Keratinocyte (primary cell): Measurements from ENCODE around the gene ANKK1. TPM values are rescaled to one million over a fixed set of nuclear protein-coding genes. Genes with fewer than 3 reads are reported as not detected.

Source experiments
- DNase-seq: peaks from one replicate; pipeline ENCODE4 v3.0.0-alpha.2; 2011; ENCODE audit warnings: low read depth, missing footprints, low spot score
- FAIRE-seq: peaks from 2 replicates; lab custom pipeline; 2011; peaks lifted over from hg19 to GRCh38; lab: Jason Lieb, UNC
- H2AFZ ChIP-seq: 2 replicates; pipeline ENCODE4 v1.6.0; 2012; ENCODE audit warnings: low read length, control low read depth, inconsistent platforms; ENCODE audit not compliant: control insufficient read depth
- H3K27ac ChIP-seq: 2 replicates; pipeline ENCODE4 v1.5.1; 2011; ENCODE audit warnings: low read length; ENCODE audit not compliant: control insufficient read depth, insufficient read depth
- H3K27me3 ChIP-seq: 3 replicates; pipeline ENCODE4 v1.6.0; 2011; ENCODE audit warnings: low read length; ENCODE audit not compliant: control insufficient read depth, insufficient read depth; ENCODE audit errors: extremely low read depth
- H3K36me3 ChIP-seq, 2 experiments: 2 replicates in 1 of 2; 3 replicates in 1 of 2; pipeline ENCODE4 v1.5.1; 2011; ENCODE audit warnings: low read length in 2 of 2, mild to moderate bottlenecking in 1 of 2; ENCODE audit not compliant: control insufficient read depth in 2 of 2, insufficient read depth in 2 of 2; ENCODE audit errors: extremely low read depth in 1 of 2
- H3K4me1 ChIP-seq: 3 replicates; pipeline ENCODE4 v1.5.1; 2011; ENCODE audit warnings: low read length; ENCODE audit not compliant: control insufficient read depth, insufficient read depth; ENCODE audit errors: extremely low read depth
- H3K4me2 ChIP-seq: 3 replicates; pipeline ENCODE4 v1.6.0; 2011; ENCODE audit warnings: low read depth, low read length; ENCODE audit not compliant: control insufficient read depth, insufficient read depth; ENCODE audit errors: extremely low read depth
- H3K4me3 ChIP-seq, 3 experiments: fragments of 200-600 bp in 1 of 3; sonication (generic) in 1 of 3; 2 replicates in 2 of 3; 3 replicates in 1 of 3; pipeline ENCODE4 v1.5.1; 2011 to 2016; ENCODE audit warnings: low read length in 3 of 3, mild to moderate bottlenecking in 3 of 3, control low read depth in 2 of 3, inconsistent platforms in 1 of 3, low read depth in 1 of 3, mixed read lengths in 1 of 3, mixed run types in 1 of 3, moderate library complexity in 1 of 3; ENCODE audit not compliant: control insufficient read depth in 2 of 3, insufficient read depth in 2 of 3; ENCODE audit errors: extremely low read depth in 1 of 3
- H3K79me2 ChIP-seq: 2 replicates; pipeline ENCODE4 v1.6.0; 2012; ENCODE audit warnings: low read length; ENCODE audit not compliant: control insufficient read depth, insufficient read depth
- H3K9ac ChIP-seq: 3 replicates; pipeline ENCODE4 v1.6.0; 2011; ENCODE audit warnings: low read length; ENCODE audit not compliant: control insufficient read depth, insufficient read depth; ENCODE audit errors: extremely low read depth
- H3K9me1 ChIP-seq: 3 replicates; pipeline ENCODE4 v1.6.0; 2011; ENCODE audit warnings: low read length; ENCODE audit not compliant: control insufficient read depth, insufficient read depth; ENCODE audit errors: extremely low read depth
- H3K9me3 ChIP-seq: 2 replicates; pipeline ENCODE4 v1.5.1; 2012; ENCODE audit warnings: low read depth, low read length; ENCODE audit not compliant: control insufficient read depth
- H4K20me1 ChIP-seq: 3 replicates; pipeline ENCODE4 v1.6.0; 2011; ENCODE audit warnings: low read length; ENCODE audit not compliant: control insufficient read depth, insufficient read depth; ENCODE audit errors: extremely low read depth
- EZH2 ChIP-seq: IDR thresholded peaks from one replicate; pipeline ENCODE4 v1.6.1; 2012; ENCODE audit warnings: inconsistent platforms, mild to moderate bottlenecking, low read length, moderate library complexity
- dilution Hi-C: fragments of 300-500 bp; cut with MboI; formaldehyde crosslinking; loops from one replicate; pipeline ENCODE4 v1.7.0; 2020; ENCODE audit warnings: low sequenced_read_pairs; ENCODE audit not compliant: extremely low pct_ligation_motif_present
- polyA plus RNA-seq, 5 experiments: library from polyadenylated mRNA; depleted of rRNA in 3 of 5; stranded (reverse) in 3 of 5; stranded (forward) in 1 of 5; unstranded in 1 of 5; fragments of >200 nt; gene quantifications; 1 replicate in 1 of 5; 2 replicates in 3 of 5; 3 replicates in 1 of 5; pipeline versions ENCODE4 v1.2.1 to v1.2.3, GENCODE V29; 2011 to 2012; ENCODE audit warnings: missing spikeins in 2 of 5, low read depth in 1 of 5, low replicate concordance in 1 of 5
- TF ChIP-seq, protein P1 (sequence below), 3 experiments: IDR thresholded peaks in 1 of 3; conservative IDR thresholded peaks in 1 of 3; optimal IDR thresholded peaks in 1 of 3; 2 replicates in 2 of 3; 3 replicates in 1 of 3; pipeline versions ENCODE3 to v1.5.1; 2011; ENCODE audit warnings: low read length in 3 of 3, mild to moderate bottlenecking in 3 of 3, moderate library complexity in 2 of 3, control low read depth in 1 of 3, inconsistent platforms in 1 of 3; ENCODE audit not compliant: insufficient read depth in 2 of 3; ENCODE audit errors: extremely low read depth in 1 of 3

ANKK1 gene
- polyA plus RNA-seq, 1 donor (not counting 4 experiments of a cell fraction or from before 2014, with no cell fraction given), result 0.92 TPM

GRCh38 chr11:113351480-113351879 is 36.1 kb upstream of the ANKK1 start:
- no peak overlapping the region for H3K27ac ChIP-seq
- peaks cover 3 to 16% of the 10 kb centered on the region in 2 experiments for H3K36me3 ChIP-seq
- no peaks in the 10 kb centered on the region for H3K79me2 ChIP-seq
- no peaks in the 10 kb centered on the region for H4K20me1 ChIP-seq
- H3K4me2 ChIP-seq, result no peak overlapping the region
- H3K27me3 ChIP-seq, result no peaks in the 10 kb centered on the region
- dilution Hi-C loops, result no loop called here
- no peaks in the 10 kb centered on the region for H3K9me1 ChIP-seq
- H3K4me1 ChIP-seq, result peaks cover 4% of the 10 kb centered on the region
- no peak overlapping the region for H3K4me3 ChIP-seq
- DNase-seq (no peak), FAIRE-seq (no peak)
- TF ChIP-seq, protein P1, sequence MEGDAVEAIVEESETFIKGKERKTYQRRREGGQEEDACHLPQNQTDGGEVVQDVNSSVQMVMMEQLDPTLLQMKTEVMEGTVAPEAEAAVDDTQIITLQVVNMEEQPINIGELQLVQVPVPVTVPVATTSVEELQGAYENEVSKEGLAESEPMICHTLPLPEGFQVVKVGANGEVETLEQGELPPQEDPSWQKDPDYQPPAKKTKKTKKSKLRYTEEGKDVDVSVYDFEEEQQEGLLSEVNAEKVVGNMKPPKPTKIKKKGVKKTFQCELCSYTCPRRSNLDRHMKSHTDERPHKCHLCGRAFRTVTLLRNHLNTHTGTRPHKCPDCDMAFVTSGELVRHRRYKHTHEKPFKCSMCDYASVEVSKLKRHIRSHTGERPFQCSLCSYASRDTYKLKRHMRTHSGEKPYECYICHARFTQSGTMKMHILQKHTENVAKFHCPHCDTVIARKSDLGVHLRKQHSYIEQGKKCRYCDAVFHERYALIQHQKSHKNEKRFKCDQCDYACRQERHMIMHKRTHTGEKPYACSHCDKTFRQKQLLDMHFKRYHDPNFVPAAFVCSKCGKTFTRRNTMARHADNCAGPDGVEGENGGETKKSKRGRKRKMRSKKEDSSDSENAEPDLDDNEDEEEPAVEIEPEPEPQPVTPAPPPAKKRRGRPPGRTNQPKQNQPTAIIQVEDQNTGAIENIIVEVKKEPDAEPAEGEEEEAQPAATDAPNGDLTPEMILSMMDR (optimal IDR thresholded peaks at IDR 0.05 in 1 of 3, IDR thresholded peaks at IDR 0.05 in 1 of 3, conservative IDR thresholded peaks at IDR 0.05 in 1 of 3; ENCODE audit: extremely low read depth in 1 of 3, insufficient read depth in 2 of 3, low read length in 3 of 3), result no peak
- no peak for TF ChIP-seq EZH2
- no peak overlapping the region for H3K9ac ChIP-seq
- H2AFZ ChIP-seq, result no peak overlapping the region
- H3K9me3 ChIP-seq, result peaks cover 3% of the 10 kb centered on the region

GRCh38 chr11:113356203-113356602 is 31.4 kb upstream of the ANKK1 start:
- Histone ChIP-seq H3K4me3 (no peak overlapping the region), H3K9ac (no peak overlapping the region), H3K4me2 (no peak overlapping the region), H4K20me1 (no peaks in the 10 kb centered on the region), H3K27ac (no peak overlapping the region), H3K27me3 (no peaks in the 10 kb centered on the region), H3K36me3 (peaks cover 26 to 30% of the 10 kb centered on the region in 2 experiments), H3K9me3 (peaks cover 3% of the 10 kb centered on the region), H3K79me2 (no peaks in the 10 kb centered on the region), H2AFZ (no peak overlapping the region), H3K4me1 (no peaks in the 10 kb centered on the region), H3K9me1 (no peaks in the 10 kb centered on the region)
- FAIRE-seq (no peak), DNase-seq (no peak)
- dilution Hi-C loops, result no loop called here
- TF ChIP-seq, protein P1 (optimal IDR thresholded peaks at IDR 0.05 in 1 of 3, IDR thresholded peaks at IDR 0.05 in 1 of 3, conservative IDR thresholded peaks at IDR 0.05 in 1 of 3; ENCODE audit: extremely low read depth in 1 of 3, insufficient read depth in 2 of 3, low read length in 3 of 3), result no peak
- no peak for TF ChIP-seq EZH2
